Activated naive CD8-positive, alpha-beta T cell treated with anti-CD3 and anti-CD28 coated beads, Interleukin-2, amount 10 ng/mL, durations not matched to agents 7 days and 5 days (primary cell): Measurements from ENCODE around the gene ARSA. TPM values are rescaled to one million over a fixed set of nuclear protein-coding genes. Genes with fewer than 3 reads are reported as not detected.
"Not testable (repeated sequence)": the region's sequence is repeated elsewhere in the genome, so short reads cannot be mapped to it uniquely, and the experiment has no call there.

ENCODE experiments used
- ATAC-seq: fragments of 150-1000 bp; cut with Tn5 transposase; one replicate; pipeline ENCODE4 v1.10.0; 2021; ENCODE audit warnings: low read depth, moderate library complexity
- POLR2A ChIA-PET: fragments of 350-600 bp; sonication (Branson Sonifier 250); formaldehyde crosslinking; loops from one replicate; lab custom pipeline; 2021; ENCODE audit warnings: antibody characterized with exemption; lab: Charles Lee
- DNase-seq: peaks from one replicate; pipeline ENCODE4 v3.0.0; 2021
- H3K27ac Mint-ChIP-seq: one replicate; pipeline ENCODE4 v1.8.0; 2022; ENCODE audit warnings: mild to moderate bottlenecking, mixed read lengths
- H3K27me3 Mint-ChIP-seq: one replicate; pipeline ENCODE4 v1.8.0; 2022; ENCODE audit warnings: mild to moderate bottlenecking, moderate library complexity, mixed read lengths
- H3K36me3 Mint-ChIP-seq: one replicate; pipeline ENCODE4 v1.8.0; 2021; ENCODE audit warnings: mild to moderate bottlenecking, mixed read lengths
- H3K4me1 Mint-ChIP-seq: one replicate; pipeline ENCODE4 v1.8.0; 2021; ENCODE audit warnings: mixed read lengths
- H3K4me3 Mint-ChIP-seq: one replicate; pipeline ENCODE4 v1.8.0; 2022; ENCODE audit warnings: mild to moderate bottlenecking, moderate library complexity, mixed read lengths
- H3K9me3 Mint-ChIP-seq: one replicate; pipeline ENCODE4 v1.8.0; 2021; ENCODE audit warnings: mixed read lengths
- total RNA-seq, 2 experiments: library from RNA; stranded (reverse); gene quantifications; one replicate each; pipeline ENCODE4 v1.2.3, GENCODE V29; 2021

The ARSA gene
- total RNA-seq, 2 experiments from 2014 or later: 65.2 to 65.4 TPM

GRCh38 chr22:50625131-50625567, 2.8 kb downstream of the ARSA start:
- Mint-ChIP-seq H3K4me1 (peaks cover 40% of the 10 kb centered on the region), H3K27me3 (no peaks in the 10 kb centered on the region), H3K9me3 (no peaks in the 10 kb centered on the region), H3K4me3 (no peak overlapping the region), H3K27ac (peak overlapping the region; percentile 58), H3K36me3 (peaks cover 3% of the 10 kb centered on the region)
- ATAC-seq (no peak), DNase-seq (no peak)
- POLR2A ChIA-PET: interaction anchor here (1.5 kb wide), 1 partner anchor 86 kb away, joined by 3 read pairs; no protein-coding TSS in a partner anchor

DNA sequence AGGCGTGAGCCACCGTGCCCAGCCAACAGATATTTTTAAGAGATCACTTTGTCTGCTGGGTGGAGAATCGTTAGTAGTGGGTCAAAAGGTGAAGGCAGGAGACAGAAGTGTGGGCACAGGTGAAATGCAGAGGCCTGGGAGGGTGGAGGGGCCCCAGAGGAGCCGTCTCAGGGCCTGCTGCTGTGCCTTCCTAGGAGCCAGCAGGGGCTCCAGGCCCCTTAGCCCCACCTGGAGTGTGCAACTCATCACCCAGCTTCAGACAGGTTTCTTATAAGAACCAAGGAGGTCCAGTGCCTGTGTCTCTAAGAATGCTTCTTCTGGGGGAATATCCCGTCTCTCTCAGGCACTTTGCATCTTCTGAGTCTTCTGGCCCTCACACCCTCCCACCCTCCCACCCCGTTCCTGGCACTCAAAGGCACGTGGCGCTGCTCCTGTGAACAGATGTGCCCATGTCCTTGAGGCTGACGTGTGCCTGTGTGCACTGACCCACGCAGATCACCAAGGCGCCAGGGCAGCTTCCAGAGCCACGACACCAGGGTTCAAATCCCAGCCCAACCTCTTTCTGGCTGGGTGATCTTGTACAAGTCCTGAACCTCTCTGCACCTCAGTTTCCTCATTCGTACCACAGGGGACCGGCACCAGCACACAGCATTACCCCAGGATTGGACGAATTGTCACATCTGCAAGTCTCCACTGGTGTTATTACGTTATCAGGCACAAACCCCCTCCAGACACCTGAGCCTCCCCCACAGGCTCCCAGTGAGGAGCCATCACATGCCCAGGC, 3.4 kb downstream of the ARSA start:
- DNase-seq (no peak), ATAC-seq (no peak)
- no peaks in the 10 kb centered on the region for H3K9me3 Mint-ChIP-seq
- peak overlapping the region; percentile 32 for H3K27ac Mint-ChIP-seq
- peaks cover 3% of the 10 kb centered on the region for H3K36me3 Mint-ChIP-seq
- H3K4me3 Mint-ChIP-seq: no peak overlapping the region
- H3K27me3 Mint-ChIP-seq: no peaks in the 10 kb centered on the region
- H3K4me1 Mint-ChIP-seq: peaks cover 46% of the 10 kb centered on the region
- POLR2A ChIA-PET: interaction anchor here (1.5 to 6.1 kb wide), 2 partner anchors 85 to 94 kb away, joined by 3 to 247 read pairs; partner anchors contain the start of genes SCO2 and TYMP

GRCh38 chr22:50622723-50623327, 5.1 kb downstream of the ARSA start:
- H3K27me3 Mint-ChIP-seq: no peaks in the 10 kb centered on the region
- H3K4me1 Mint-ChIP-seq: peaks cover 46% of the 10 kb centered on the region
- POLR2A ChIA-PET: interaction anchor here (0.6 to 6.1 kb wide), 4 partner anchors 47 to 154 kb away, joined by 4 to 247 read pairs (median 47); partner anchors contain the start of genes KLHDC7B, SCO2 and TYMP
- no peak for ATAC-seq
- H3K4me3 Mint-ChIP-seq: peak overlapping the region; percentile 84
- peaks cover 3% of the 10 kb centered on the region for H3K36me3 Mint-ChIP-seq
- H3K9me3 Mint-ChIP-seq: no peaks in the 10 kb centered on the region
- H3K27ac Mint-ChIP-seq: peak overlapping the region; percentile 99
- no peak for DNase-seq

- Mint-ChIP-seq H3K36me3 (peaks cover 3% of the 10 kb centered on the region), H3K27me3 (no peaks in the 10 kb centered on the region), H3K27ac (peak overlapping the region; percentile 99), H3K9me3 (no peaks in the 10 kb centered on the region), H3K4me3 (peak overlapping the region; percentile 84), H3K4me1 (peaks cover 46% of the 10 kb centered on the region)
- POLR2A ChIA-PET: interaction anchor here (1.0 to 6.1 kb wide), 13 partner anchors 8 to 371 kb away, joined by 3 to 247 read pairs (median 21); partner anchors contain the start of genes CHKB, HDAC10, KLHDC7B and LMF2
- DNase-seq (peak; percentile 73), ATAC-seq (peak; percentile 4)
These were observed 5.8 kb downstream of the ARSA start for GRCh38 chr22:50621948-50622722.

DNA sequence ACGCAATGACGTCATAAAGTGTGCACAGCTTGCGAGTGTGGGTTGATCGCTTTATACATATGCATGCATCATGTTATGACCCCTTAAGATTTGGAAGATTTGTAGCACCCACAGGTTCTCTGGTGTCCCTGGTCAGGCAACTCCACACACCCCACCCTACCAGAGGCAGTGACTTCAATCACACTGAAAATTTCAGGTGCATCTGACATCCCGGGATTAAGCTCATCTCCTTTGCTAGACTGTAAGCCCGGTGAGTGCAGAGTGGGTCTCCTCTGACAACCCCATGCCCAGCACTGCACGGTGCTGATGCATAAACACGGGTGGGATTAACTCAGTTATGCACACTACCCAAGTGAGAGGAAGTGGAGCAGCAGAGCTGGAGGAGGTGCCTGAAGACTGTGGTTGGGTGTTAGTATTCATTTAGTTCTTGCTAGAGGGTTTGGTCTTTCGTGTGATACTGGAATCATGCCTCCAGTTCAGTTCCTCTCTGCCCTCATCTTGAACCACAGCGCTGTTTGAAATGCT, 6.5 kb downstream of the ARSA start:
- H3K36me3 Mint-ChIP-seq: peaks cover 3% of the 10 kb centered on the region
- POLR2A ChIA-PET: interaction anchor here (0.6 to 6.1 kb wide), 27 partner anchors 9 to 431 kb away, joined by 3 to 247 read pairs (median 5); partner anchors contain the start of genes CHKB, HDAC10, KLHDC7B and LMF2
- H3K27me3 Mint-ChIP-seq: no peaks in the 10 kb centered on the region
- H3K4me3 Mint-ChIP-seq: peak overlapping the region; percentile 84
- H3K9me3 Mint-ChIP-seq: no peaks in the 10 kb centered on the region
- peak; percentile 70 for DNase-seq
- H3K4me1 Mint-ChIP-seq: peaks cover 43% of the 10 kb centered on the region
- H3K27ac Mint-ChIP-seq: peak overlapping the region; percentile 99
- peak; percentile 73 for ATAC-seq

- peaks cover 42% of the 10 kb centered on the region for H3K4me1 Mint-ChIP-seq
- ATAC-seq: peak; percentile 63
These were observed 7.2 kb downstream of the ARSA start for GRCh38 chr22:50620593-50621355.

DNA sequence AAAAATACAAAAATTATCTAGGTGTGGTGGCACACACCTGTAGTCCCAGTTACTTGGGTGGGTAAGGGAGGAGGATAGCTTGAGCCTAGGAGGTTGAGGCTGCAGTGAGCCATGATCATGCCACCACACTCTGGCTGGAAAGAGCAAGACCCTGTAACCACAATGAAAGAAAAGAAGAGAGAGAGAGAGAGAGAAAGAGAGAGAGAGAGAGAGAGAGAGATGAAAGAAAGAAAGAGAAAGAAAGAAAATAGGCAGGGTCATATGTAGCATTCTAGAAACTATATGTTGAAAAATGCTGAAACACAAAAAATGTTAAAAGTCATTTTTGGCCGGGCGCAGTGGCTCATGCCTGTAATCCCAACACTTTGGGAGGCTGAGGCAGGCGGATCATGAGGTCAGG, 13.7 kb downstream of the ARSA start:
- ATAC-seq, DNase-seq, H3K36me3 Mint-ChIP-seq, H3K27ac Mint-ChIP-seq, H3K4me1 Mint-ChIP-seq, H3K9me3 Mint-ChIP-seq, H3K4me3 Mint-ChIP-seq: not testable (repeated sequence)
- POLR2A ChIA-PET: interaction anchor here (0.5 to 0.6 kb wide), 2 partner anchors 34 to 132 kb away, joined by 4 read pairs; no protein-coding TSS in a partner anchor
- peaks cover 19% of the 10 kb centered on the region for H3K27me3 Mint-ChIP-seq

More at GRCh38 chr22:50620593-50621355, 7.2 kb downstream of the ARSA start:
- POLR2A ChIA-PET: interaction anchor here (0.6 to 6.1 kb wide), 33 partner anchors 9 to 430 kb away, joined by 3 to 247 read pairs (median 4); partner anchors contain the start of genes CHKB, HDAC10, KLHDC7B and LMF2
- H3K9me3 Mint-ChIP-seq: no peaks in the 10 kb centered on the region
- peaks cover 3% of the 10 kb centered on the region for H3K36me3 Mint-ChIP-seq
- H3K4me3 Mint-ChIP-seq: peak overlapping the region; percentile 84
- DNase-seq: peak; percentile 73
- peak overlapping the region; percentile 99 for H3K27ac Mint-ChIP-seq
- no peaks in the 10 kb centered on the region for H3K27me3 Mint-ChIP-seq

DNA sequence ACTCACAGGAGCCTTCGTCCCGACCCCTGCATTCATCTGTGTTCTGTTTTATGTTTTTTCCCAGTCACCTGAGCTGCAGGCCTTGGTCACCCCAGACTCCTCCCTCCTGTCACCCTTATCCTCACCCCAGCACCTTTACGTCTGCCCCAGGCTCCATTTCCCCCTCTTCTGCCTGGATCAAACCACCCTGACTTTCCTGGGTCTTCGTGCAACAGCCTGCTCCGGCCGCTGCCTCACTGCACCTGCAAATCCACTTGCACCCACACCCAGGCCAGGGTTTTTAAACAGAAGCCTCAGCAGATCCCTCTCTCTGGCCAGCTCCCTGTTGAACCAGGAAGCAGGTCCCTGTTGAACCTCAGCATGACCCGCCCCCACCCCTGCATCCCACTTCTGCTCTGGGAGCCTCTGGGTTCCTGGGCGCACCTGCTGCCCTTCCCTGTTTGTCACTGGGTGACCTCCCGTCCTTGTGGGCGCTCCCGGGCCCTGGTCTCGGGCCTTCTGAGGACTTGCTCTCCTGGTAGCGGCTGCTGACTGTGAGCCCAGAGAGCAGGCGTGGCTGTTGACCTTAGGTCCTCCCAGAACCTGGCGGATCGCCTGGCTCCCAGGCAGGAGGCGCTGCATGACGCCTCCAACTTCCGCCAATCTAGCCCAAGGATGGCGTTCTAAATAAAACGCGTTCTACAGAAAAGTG, 14.5 kb downstream of the ARSA start:
- Mint-ChIP-seq H3K27ac (no peak overlapping the region), H3K4me3 (no peak overlapping the region), H3K9me3 (no peaks in the 10 kb centered on the region), H3K36me3 (no peaks in the 10 kb centered on the region), H3K27me3 (peaks cover 19% of the 10 kb centered on the region), H3K4me1 (peaks cover 7% of the 10 kb centered on the region)
- ATAC-seq (no peak), DNase-seq (no peak)
- POLR2A ChIA-PET: interaction anchor here (1.3 kb wide), 3 partner anchors 13 to 106 kb away, joined by 3 to 4 read pairs (median 4); partner anchors contain the start of genes LMF2, NCAPH2 and SCO2

DNA sequence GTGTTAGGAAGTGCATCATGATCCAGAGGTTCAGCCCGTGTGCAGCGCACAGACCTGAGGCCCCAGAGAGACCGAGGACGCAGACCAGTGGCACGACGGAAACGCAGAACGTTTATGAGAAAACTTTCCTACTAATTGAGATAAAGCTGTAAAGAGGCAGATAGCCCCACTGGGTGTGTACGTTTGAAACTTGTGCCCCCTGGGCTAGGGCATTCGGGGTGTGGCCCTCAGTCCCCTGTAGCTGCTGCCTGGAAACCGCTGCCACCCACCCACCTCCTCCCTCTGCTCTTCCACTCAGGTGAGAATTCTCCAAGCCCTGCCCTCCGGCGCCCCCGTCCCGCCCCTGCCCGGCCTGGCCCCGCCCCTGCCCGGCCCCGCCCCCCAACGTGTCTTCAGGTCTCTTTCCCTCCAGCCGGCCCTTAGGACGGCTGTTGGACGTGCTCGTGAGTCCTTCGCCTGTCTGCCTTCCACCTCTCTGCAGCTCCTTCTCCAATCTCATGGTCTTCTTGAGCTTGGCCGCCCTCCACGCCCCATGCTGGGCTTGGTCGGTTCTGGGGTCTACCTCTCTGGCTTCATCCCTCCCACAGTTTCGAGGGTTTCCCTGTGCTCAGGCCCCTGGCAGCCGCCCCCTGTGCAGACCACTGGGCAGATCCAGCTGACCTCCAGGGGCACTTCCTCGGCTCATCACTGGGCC, 15.3 kb downstream of the ARSA start:
- Mint-ChIP-seq H3K36me3 (no peaks in the 10 kb centered on the region), H3K27me3 (peaks cover 22% of the 10 kb centered on the region), H3K4me3 (no peak overlapping the region), H3K9me3 (no peaks in the 10 kb centered on the region), H3K4me1 (peaks cover 5% of the 10 kb centered on the region), H3K27ac (no peak overlapping the region)
- POLR2A ChIA-PET: interaction anchor here (1.3 kb wide), 3 partner anchors 13 to 105 kb away, joined by 3 to 4 read pairs (median 4); partner anchors contain the start of genes LMF2, NCAPH2 and SCO2
- ATAC-seq (no peak), DNase-seq (no peak)

- Mint-ChIP-seq H3K36me3 (no peaks in the 10 kb centered on the region), H3K27ac (no peak overlapping the region), H3K4me3 (no peak overlapping the region), H3K27me3 (peaks cover 24% of the 10 kb centered on the region), H3K9me3 (no peaks in the 10 kb centered on the region), H3K4me1 (peaks cover 5% of the 10 kb centered on the region)
- ATAC-seq: no peak
- DNase-seq: no peak
- POLR2A ChIA-PET: interaction anchor here (1.3 kb wide), 2 partner anchors 12 to 104 kb away, joined by 3 to 4 read pairs; partner anchors contain the start of genes LMF2 and NCAPH2
These were observed 15.8 kb downstream of the ARSA start for GRCh38 chr22:50612168-50612527.
